Measurements from ENCODE around the gene TUBB1.
"Not testable (repeated sequence)": the region's sequence is repeated elsewhere in the genome, so short reads cannot be mapped to it uniquely, and the experiment has no call there.

The TUBB1 gene
- total RNA-seq, result 0 to 0.05 (median 0.04) reads per million in 3 experiments

DNA sequence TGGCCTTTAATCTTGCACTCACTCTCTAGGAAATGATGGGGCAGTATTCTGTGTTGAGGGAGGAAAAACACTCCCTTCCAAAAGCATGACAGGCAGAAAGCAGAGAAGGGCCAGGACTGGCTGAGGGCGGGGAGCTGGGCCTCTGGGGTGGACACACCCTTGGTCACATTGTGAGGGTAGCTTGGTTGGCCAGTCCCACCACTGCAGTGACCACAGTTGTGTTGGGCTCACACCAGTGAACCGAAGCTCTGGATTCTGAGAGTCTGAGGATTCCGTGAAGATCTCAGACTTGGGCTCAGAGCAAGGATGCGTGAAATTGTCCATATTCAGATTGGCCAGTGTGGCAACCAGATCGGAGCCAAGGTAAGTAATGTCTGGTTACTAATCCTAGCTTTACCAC, at the start of gene TUBB1:
Gene TUBB1, plus strand, starts transcription at position 213 of the 400 bp plus-strand sequence. Its CDS starts 94 bp downstream, at position 307.
- DNase-seq, result no peak

DNA sequence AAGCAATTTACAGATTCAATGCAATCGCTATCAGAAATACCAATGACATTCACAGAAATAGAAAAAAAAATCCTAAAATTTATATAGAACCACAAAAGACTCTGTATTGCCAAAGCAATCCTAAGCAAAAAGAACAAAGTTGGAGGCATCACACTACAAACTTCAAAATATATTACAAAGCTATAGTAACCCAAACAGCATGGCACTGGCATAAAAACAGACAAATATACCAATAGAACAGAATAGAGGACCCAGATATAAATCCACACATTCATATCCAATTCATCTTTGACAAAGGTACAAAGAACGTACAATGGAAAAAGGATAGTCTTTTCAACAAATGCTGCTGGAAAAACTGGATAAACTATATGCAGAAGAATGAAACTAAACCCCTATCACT, 49.8 kb upstream of the TUBB1 start:
- DNase-seq, result no peak

DNA sequence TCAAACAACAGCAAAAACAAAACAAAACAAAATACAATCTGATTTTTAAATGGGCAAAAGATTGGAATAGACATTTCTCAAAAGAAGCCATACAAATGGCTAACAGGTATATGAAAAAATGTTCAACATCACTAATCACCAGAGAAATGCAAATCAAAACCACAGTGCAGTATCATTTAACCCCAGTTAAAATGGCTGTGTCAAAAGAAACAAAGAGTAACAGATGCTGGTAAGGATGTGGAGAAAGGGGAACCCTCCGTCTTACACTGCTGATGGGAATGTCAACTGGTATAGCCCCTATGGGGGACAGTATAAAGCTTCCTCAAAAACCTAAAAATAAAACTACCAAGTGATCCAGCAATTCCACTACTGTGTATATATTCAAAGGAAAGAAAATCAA, 49.1 kb upstream of the TUBB1 start:
- DNase-seq, result no peak

DNA sequence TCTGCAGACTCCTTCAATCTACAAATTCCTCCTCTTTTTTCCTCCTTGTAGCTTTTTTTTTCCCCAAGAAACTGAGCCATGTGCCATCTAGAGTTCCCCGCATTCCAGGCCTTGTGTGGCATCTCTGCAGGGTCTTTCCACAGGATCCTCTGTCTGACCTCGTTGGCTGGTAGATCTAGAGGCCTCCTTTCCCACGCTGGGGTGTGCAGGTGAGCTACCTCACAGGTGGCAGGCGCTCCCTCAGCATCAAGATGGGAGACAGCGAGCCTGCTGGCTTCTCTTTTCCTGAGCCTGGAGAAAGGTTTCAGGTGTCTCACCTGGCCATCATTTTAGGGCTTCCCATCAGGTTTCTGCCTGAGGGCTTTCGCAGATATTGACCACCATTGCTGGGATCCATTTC, 47.8 kb upstream of the TUBB1 start:
- DNase-seq, result no peak

DNA sequence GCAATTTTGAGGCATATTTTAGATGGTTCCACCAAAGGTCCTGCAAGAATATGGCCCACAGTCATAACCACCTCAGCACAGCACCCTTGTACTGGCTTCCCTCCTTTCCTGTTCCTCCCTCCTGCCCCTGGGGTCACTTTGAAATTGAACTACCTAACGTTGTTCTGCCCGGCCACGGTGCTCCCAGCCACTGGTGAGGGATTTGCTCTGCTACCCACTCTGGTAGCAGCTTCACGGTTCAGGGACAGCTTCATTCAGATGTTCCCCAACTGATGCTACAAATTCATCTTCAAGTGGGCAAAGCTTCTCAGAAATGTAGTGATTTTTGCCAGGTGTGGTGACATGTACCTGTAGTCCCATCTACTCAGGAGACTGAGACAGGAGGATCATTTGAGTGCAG, 46.0 kb upstream of the TUBB1 start:
- DNase-seq, result no peak

DNA sequence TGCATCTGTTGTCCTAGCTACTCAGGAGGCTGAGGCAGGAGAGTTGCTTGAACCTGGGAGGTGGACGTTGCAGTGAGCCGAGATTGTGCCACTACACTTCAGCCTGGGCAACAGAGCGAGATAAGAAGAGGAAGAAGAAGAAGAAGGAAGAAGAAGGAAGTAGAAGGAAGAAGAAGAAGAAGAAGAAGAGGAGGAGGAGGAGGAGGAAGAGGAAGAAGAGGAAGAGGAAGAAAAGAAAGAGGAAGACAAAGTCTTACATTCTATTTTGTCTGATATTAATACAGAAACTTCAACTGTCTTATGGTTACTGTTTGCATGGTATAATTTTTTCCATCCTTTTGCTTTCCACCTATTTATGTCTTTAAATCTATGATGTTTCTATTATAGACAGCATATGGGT, 45.4 kb upstream of the TUBB1 start:
- no peak for DNase-seq

DNA sequence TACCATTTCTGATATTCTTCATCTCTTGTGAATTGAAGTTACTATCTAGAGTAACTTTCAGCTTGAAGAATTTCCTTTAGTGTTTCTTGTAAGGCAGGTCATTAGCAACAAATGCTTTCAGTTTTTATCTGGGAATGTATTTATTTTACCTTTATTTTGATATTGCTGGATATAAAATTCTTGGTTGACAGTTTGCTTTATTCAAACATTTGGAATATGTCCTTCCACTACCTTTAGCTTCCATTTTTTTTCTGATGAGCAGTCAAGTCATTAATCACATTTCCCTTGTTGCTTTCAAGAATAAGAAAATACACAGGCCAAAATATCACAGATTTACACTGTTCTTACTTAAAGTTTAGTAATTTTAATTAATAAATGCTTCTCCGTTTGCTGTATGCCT, 43.9 kb upstream of the TUBB1 start:
- no peak for DNase-seq

DNA sequence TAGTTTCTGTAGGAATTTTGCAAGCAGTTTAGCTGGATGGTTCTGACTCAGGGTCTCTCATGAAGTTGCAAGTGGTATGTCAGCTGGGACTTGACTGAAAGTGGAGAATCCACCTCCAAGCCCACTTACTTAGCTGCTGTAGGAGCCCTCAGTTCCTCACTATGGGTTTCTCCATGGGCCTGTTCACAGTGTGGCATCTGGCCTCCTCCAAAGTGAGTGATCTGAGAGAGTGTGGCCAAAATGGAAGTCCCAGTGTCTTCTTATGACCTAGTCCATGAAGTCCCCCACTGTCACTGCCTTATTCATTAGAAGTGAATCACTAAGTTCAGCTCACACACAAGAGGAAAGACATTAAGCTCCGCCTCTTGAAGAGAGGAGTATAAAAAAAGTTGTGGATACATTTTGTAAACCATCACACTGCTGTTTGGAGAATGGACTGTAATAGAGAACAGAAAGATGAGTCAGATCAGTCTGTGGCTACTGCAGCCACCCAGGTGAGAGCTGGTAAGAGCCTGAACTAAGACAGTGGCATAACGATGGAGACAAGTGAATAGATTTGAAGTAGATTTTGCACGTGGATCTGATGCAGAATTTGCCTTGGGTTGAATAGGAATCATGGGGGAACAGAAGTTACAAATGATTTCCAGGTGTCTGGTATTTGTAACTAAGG, 43.0 kb upstream of the TUBB1 start:
- no peak for DNase-seq

DNA sequence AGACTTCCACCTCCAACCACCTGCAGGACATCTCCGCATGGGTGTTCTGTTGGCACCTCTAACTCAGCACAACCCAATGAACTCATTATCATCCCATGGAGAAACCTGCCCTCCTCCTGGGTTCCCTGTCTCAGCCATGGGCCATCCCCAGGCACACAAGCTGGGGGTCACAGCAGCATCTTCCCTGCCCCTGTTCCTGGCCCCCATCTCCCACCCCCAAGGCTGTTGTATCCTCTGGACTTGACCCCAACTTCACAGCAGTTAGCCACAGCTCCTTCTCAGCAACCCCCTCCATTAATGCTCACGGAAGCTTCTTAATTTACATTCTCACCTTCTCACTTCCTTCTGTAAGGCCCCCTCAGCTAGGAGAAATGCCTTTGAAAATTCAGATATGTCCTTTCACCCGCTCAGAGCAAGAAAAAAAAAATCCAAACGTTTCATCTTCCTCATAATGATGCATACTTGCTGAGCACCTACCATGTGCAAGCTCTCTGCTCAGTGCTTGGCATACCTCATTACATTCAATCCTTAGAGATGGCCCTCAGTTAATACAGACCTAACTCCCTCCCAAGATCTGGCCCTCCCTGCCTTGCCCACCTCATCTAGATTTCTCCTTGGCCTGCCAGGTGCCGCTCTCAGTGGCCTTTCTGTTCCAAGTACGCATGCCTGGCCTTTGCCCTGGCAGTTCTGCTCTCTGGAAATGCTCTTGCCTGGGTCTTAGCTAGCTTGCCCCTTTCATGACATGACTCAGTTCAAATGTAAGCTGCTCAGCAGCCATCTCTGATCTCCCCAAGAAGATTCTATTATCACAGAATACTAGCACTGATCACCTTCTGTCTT, 40.7 kb upstream of the TUBB1 start:
- no peak for DNase-seq

DNA sequence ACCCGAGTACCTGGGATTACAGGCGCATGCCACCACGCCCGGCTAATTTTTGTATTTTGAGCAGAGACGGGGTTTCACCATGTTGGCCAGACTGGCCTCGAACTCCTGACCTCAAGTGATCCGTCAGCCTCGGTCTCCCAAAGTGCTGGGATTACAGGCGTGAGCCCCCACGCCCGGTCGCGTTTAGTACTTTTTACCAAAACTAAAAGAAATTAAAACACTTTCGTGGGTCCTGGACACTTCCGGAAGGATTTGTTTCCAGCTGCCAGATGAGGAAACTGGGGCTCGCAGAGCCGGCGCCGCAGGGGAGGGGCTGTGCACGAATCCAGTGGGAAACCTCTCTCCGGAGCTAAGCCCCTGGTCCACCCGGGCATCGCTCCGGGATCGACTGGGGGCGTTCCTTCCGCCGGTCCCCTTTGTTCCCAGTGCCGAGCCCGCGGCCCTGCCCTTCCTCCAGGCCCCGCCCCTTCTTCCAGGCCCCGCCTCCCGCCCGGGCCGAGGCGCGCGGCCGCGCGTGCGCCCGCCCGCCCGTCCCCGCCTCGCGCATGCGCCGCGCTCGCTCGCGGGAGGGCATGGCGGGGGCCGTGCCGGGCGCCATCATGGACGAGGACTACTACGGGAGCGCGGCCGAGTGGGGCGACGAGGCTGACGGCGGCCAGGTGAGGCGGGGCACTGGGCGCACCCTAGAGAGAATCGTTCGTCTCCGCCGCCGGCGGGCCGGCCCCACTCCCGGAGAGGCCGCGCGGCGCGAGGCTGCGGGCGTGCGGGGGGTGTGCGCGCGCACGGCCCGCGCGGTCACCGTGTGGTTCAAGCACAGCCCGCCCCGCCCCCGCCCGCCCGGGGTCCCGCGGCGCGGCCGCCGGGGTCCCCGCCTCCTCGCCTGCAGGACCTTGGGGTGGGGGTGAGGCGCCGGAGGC, 38.3 kb upstream of the TUBB1 start, which contains the start of gene NELFCD:
Gene NELFCD, plus strand, starts transcription at position 546 of the 917 bp plus-strand sequence. Its CDS starts 54 bp downstream, at position 600.
- peak; percentile 85 for DNase-seq

DNA sequence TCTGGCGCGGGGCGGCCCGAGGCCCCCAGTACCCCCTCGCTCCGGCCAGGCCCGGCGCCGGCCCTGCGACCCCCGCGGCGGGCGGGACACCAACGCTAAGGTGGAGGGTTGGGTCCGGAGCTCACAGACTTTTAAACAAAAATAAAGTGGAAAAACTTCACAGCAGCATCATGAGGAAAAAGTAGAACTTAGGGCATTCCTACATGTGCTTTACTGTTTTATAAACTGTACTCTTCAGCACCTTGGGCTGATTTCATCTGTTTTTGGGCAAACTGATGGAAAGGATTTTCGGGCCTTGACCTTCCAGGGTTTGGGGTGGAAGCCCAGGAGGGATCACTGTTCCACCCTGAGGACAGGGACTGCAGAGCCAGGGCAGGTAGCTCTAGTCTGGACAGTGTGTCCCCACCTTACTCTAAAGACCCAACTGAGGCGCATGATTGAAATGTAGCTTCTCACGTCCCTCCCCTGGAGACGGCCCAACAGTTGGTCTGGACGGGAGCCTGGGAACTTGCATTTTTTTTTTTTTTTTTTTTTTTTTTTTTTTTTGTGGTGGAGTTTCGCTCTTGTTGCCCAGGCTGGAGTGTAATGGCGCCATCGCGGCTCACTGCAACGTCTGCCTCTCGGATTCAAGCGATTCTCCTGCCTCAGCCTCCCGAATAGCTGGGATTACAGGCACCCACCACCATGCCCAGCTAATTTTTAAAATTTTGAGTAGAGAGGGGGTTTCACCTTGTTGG, 37.4 kb upstream of the TUBB1 start:
- DNase-seq, result peak; percentile 7

DNA sequence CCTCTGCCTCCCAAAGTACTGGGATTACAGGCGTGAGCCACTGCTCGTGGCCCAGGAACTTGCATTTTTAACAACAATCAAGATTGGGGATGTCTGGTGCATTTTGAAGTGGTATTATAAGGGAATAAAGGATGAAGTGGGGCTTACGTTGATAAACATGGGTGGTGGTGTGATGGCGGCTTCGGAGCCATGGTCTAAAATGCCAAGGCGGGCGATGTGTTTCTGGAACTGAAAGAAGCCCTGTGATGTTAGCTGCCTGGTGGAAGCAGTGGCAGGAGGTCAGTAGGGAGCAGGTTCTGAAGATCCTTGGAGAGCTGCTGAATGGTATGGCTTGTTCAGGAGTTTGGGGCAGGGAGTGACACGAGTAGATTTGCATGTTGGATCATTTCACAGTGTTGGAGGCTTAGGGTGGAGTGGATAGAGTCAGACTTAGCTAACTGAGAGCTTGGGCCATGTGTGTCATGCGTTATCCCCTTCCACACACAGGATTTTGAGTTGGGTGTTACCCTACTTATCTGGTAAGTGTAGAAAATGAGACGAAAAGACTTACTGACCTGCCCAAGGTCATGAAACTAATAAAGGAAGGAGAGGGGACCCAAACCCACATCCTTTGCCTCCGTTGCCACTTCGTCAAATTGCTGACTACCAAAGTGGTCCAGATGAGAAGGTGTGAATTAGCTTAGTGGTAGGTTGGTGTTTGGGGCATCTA, 36.7 kb upstream of the TUBB1 start:
- DNase-seq, result no peak

DNA sequence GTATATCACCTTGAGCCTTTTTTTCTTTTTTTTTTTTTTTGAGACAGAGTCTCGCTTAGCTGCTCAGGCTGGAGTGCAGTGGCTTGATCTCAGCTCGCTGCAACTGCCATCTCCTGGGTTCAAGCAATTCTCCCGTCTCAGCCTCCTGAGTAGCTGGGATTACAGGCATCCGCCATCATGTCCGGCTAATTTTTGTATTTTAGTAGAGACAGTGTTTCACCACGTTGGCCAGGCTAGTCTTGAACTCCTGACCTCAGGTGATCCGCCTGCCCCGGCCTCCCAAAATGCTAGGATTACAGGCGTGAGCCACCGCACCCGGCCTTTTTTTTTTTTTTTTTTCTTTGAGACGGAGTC, 36.1 kb upstream of the TUBB1 start:
- not testable (repeated sequence) for DNase-seq

DNA sequence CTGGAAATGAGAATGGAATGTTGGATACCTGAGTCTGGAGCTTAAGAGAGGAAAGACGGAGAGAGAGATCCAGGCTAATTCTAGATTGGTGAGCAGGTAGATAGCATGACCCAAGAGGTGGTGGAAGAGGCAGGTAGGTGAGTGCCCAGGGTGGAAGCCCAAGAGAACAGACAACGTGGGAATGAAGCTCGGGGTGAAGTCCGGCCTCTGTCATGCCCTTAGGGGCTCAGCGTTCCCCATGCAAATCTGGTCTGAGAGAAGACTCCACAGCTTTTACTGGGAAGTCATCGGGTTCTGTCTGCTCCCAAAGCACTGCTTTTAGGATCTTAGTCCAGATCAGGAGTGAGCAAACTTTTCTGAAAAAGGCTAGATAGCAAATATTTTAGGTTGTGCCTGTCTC, 34.5 kb upstream of the TUBB1 start:
- DNase-seq, result no peak

DNA sequence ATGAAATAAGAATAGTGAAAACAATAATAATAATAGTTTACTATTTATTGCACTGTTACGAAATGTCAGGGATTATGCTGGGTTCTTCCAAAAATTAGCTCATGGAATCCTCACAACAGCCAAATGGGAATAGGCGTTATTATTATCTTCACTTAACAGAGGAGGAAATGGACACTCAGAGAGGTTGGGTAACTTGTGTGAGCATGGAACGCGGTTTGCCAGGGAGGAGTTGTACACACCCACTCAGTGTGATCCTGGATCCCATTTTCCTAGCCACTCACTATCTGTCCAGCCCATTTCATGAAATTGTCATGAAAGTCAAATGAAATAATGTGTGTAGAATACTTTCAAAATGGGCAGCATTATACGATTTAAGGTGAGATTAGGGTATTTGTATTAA, 33.6 kb upstream of the TUBB1 start:
- DNase-seq, result no peak

DNA sequence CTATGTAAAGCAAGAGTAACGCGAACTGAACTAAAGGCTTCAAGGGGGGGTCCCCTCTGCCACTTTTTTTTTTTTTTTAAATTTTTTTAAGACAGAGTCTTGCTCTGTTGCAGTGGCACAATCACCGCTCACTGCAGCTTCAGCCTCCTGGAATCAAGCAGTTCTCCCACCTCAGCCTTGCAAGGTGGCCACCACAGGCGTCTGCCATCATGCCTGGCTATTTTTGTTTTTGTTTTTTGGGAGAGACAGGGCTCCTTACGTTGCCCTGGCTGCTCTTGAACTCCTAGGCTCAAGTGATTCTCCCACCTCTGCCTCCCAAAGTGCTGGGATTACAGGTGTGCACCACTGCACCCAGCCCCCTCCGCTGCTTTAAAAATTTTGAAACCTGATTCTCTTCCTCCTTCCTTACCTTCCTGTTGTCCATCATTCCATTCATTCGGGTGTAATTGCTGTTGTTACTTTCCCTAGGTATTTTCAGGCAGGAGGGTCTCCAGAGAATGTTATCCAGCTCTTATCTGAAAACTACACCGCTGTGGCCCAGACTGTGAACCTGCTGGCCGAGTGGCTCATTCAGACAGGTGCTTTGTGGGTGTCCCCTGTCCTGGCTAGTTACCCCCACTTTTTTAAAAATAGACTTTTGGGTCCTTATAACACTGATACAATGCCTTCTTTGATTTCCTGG, 32.8 kb upstream of the TUBB1 start:
- no peak for DNase-seq

DNA sequence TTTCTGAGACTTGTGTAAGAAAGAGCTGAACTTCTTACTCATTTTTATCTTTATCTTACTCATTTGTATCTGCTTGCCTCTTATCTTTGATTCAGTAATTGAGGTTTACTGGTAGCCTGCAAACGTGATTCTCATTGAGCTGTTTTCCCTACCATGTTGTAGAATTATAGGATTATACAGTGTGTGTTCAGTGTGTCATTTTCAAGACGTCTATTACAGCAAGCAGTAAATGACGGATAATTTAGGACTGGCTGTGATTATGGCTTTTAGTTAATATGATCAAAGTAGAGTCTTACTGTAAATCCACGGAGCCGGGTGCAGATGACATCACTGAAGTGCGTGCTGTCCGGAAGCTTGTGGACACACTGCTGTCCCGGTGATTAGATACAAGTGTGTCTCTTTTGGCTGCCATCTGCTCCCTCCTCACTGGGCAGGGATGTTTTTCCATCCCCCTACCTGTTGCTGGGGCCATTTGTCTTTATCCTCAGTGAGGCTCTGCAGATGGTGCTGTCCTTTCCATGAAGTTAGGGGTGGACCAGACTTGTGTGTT, 32.2 kb upstream of the TUBB1 start:
- DNase-seq, result no peak

DNA sequence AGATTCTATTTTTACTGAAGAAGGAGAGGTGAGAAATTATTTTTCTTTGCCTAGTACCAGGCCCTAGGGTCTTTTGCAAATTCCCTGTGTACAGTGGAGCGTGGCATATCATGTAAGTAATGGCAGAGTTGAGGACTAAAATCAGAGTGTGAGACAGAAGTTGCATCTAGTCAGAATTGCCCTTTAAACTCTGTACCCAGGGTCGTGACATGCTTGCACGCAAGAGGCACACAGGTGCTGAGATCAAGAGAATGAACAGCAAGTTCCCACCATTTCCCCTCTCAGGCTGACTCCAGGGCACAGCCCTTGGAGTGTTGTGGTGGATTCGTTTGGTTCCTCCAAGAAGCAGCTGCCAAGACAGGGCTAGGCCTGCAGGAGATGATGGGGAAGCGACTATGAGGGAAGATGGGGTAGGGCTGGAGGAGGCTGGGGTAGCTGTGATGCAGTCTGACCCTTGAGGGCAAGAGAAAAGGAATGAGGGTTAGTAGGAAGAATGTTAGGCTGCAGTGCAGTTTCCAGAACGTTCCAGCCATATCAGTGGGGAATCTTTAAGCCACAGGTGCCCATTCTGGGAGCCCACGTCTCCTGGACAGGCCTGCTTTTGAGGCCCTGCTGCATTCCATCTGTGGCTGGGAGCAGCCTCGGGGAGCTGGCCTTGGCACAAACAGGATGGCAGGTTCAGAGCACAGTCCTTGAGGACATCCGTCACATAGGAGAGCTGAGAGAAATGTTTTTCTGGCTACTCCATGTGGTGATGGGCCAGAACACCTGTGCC, 31.3 kb upstream of the TUBB1 start:
- no peak for DNase-seq

DNA sequence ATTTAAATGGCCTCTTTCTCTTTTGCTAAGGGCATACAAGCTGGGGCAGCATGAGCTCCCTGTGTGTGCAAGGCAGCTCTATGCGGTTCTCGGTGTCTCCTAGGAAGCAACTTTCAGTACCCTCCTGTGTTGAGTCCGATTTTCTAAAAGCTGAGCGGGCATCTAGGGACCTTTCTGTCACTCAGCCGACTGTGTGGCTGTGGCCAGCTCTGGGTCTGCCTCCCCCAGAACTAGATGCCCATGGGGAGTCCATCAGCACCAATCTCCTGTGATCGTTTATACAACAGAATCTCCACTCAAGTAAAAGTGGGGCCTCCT, 30.7 kb upstream of the TUBB1 start:
- DNase-seq, result no peak

DNA sequence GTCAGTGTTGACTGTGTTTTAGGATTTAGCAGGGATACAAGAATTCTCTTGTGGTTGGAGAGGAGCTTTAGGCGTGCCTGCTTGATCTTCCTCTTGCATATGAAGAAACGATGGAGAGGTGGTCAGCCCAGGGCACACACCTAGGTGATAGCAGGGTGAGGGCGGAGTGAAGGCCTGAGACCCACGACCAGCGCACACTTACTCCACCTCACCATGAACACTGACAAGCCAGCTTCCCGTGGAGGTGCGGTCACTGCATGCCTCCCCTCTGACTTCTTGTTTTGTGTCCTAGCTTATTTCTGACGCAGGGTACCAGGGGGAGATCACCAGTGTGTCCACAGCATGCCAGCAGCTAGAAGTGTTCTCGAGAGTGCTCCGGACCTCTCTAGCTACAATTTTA, 30.0 kb upstream of the TUBB1 start:
- DNase-seq, result no peak
